GM18951 (cell line): ENCODE data around the gene RPN1.

ENCODE experiments used
- POLR2A ChIP-seq: IDR thresholded peaks from 4 replicates; pipeline ENCODE4 v1.6.1; 2011; ENCODE audit warnings: mild to moderate bottlenecking; ENCODE audit not compliant: insufficient read length, insufficient read depth; ENCODE audit errors: extremely low read depth
- in situ Hi-C: fragments of 300-500 bp; cut with MboI; formaldehyde crosslinking; loops from one replicate; pipeline ENCODE4 v1.12.0; 2022; ENCODE audit warnings: low sequenced_read_pairs, mixed read lengths, inconsistent platforms; ENCODE audit not compliant: unreplicated experiment

RPN1 gene

GRCh38 chr3:128575777-128576176, 74.8 kb downstream of the RPN1 start:
- TF ChIP-seq POLR2A, result no peak
- in situ Hi-C loops, result no loop called here

GRCh38 chr3:128573707-128574162, 76.9 kb downstream of the RPN1 start:
- no peak for TF ChIP-seq POLR2A
- in situ Hi-C loops, result no loop called here

DNA sequence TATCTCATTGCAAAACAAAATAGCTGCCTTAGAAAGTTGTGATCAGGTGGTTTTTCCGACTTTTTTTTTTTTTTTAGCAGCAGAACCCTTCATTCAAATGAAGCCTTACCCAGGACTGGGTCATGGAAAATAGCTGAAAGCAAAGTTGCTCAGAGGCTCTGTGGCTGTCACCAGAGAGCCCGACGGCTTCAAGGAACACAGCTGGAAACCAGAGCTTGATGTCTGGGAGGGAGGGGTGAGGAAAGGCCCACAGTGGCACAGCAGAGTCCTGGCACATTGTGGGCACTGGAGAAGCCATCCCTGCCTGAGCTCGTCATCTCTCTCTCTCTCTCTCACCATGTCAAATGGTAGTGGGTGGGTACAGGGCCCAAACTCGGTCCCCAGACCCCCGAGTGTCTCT, 77.5 kb downstream of the RPN1 start:
- in situ Hi-C loops, result no loop called here
- no peak for TF ChIP-seq POLR2A

DNA sequence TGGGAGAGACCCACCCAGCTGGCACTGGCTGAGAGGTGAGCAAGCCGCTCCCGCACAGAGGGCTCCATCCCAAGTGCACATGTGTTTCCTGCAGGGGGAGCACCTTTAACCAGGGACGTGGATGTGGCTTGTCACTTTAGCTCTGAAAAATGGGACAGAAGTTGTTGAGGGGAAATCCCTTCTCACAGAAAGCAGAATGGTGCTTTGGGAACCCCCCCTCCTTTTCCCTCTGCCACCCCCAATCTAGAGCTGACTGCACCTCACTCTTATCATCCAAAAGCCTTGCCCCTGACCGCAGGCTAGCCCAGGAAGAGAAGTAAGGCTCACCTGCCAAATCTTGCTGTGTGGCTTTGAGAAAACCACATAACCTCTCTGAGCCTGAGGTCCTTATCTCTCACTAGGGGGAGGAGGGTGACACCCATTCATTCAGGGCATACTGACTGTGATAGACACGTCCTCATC, 77.9 kb downstream of the RPN1 start:
- in situ Hi-C loops, result no loop called here

GRCh38 chr3:128572013-128572412, 78.6 kb downstream of the RPN1 start:
- no peak for TF ChIP-seq POLR2A
- in situ Hi-C loops, result no loop called here

More for the DNA sequence above, 77.9 kb downstream of the RPN1 start:
- no peak for TF ChIP-seq POLR2A
